ENCODE data around the gene REEP1.

Gene REEP1

GRCh38 chr2:86308356-86308755 lies 29.1 kb downstream of the REEP1 start:
- no peak for DNase-seq (ENCODE audit: low spot score)
- FAIRE-seq = no peak

DNA sequence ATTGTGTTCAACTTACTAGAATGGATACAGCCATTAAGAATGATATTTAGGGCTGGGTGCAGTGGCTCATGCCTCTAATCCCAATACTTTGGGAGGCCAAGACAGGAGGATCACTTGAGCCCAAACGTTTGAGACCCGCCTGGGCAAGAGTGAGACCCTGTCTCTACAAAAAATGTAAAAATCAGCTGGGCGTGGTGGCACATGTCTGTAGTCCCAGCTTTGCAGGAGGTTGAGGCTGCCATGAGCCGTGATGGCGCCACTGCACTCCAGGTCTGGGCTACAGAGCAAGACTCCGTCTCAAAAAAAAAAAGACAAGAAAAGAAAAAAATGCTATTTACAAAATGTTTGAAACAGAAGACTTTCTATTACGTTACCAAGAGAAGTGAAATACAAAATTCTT lies 30.0 kb downstream of the REEP1 start:
- DNase-seq (ENCODE audit: low spot score) (no peak), FAIRE-seq (no peak)

- DNase-seq (ENCODE audit: low spot score) (no peak), FAIRE-seq (no peak)
Observed at GRCh38 chr2:86305915-86306254, 31.5 kb downstream of the REEP1 start.

DNA sequence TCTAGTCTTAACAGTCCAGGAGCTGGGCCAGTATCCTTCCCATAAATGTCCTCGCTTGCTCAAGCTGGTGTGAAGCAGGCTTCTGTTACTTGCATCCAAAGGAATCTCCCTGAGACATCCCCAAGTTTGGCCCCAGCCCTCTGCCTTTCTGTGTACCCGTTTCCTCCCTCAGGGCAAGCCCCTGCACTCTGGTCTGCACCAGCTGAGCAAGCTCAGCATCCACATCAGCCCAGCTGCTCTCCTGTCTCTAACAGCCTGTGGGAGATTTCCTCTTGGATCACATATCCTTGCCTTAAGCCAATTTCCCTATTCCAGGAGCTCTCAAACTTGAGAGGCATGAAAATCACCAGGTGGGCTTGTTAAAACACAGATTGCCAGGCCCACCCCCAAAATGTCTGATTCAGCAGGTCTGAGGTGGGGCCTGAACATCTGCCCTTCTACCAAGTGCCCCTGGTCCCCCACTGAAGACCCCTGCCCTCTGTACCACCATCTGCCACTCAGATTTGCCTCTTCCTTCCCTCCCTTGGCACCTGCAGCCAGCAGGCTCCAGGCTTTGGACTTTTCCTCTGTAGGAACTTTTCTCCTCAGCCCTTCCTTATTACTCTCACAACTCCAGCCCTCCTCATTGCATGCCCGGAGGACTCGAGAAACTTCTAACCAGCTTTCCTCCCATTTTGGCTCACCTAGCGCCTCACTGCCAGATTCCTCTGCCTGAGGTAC lies 32.1 kb downstream of the REEP1 start:
- FAIRE-seq (no peak), DNase-seq (ENCODE audit: low spot score) (no peak)

DNA sequence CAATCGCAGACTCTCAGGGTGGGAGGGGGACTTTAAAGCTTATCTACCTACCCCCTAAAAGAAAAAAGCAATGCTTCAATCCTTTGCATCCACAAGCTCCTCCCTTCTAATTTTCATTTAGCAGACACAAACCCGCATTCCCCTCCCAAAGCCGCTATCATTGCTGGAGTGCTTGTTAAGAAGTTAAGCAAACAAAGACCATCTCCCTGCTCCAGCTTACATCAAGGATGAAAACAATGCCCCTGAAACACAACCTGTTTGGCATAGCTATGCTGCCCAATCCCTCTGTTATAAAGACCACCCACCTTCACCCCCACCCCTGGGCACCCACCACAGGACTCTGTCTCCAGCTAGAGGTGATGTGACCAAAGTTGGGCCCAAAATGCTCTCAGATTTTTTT lies 33.0 kb downstream of the REEP1 start:
- FAIRE-seq (no peak), DNase-seq (ENCODE audit: low spot score) (no peak)

DNA sequence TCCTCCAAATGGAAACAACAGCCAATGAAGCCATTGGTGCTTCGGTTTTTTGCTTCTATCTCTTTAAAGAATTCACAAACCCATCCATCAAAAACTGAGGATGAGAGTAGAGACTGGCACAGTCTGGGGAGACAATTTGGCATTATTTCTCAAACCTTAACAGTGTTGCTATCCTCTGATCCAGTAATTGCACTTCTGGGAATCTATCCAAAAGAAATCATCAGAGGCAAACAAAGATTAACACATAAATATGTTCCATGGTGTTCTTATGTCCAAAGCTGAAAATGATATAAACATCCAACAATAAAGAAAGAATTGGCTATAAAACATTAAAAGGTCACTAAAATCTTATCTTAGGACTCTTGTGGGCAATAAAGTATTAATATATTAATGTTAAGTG lies 35.1 kb downstream of the REEP1 start:
- DNase-seq (ENCODE audit: low spot score) (no peak), FAIRE-seq (no peak)

DNA sequence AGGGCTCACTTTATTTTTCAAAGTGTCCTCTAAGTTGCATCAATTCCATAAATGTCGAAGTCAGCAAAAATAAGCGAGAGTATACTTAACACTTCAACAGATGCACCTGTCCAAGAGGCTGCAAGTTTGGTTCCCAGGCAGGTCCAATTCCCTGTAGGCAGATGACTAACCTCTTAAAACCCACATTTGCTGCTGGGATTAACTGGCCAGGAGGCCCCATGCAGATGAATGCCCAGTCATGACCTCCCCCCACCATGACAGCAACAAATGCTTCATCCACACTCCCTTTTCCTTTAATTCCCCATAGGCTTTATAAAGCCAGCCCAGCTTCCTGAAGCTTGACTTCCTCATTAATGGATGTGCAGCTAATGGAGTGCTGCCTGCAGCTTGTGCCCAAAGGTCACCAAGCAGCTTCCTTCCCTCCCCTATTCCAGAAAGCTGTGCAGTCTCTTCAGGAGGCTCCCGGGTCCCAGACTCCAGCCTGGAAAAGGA lies 35.7 kb downstream of the REEP1 start:
- FAIRE-seq = no peak
- no peak for DNase-seq (ENCODE audit: low spot score)

GRCh38 chr2:86301009-86301408 lies 36.4 kb downstream of the REEP1 start:
- DNase-seq (ENCODE audit: low spot score) = no peak

DNA sequence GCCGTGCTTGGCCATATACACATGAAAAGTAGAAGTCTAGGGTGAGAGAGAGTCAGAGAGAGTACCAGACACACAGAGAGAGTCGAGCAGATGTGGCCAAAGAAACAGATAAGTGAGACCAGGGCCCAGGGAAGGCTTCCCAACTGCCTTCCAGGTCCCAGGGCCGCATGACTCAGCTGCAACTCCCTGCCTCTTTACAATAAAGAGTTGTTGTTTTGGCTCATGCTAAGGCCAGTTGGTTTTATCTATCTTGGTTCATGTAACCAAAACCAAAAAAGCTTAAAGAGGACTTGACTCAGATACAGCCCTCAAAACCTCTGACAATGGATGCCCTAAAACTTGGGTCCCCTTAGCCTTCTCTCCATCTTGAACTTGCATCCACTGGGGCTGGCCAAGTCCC lies 36.9 kb downstream of the REEP1 start:
- FAIRE-seq = no peak
- DNase-seq (ENCODE audit: low spot score) = no peak

More at GRCh38 chr2:86301009-86301408, 36.4 kb downstream of the REEP1 start:
- no peak for FAIRE-seq

- FAIRE-seq (no peak), DNase-seq (ENCODE audit: low spot score) (no peak)
Observed at GRCh38 chr2:86298411-86299390, 38.7 kb downstream of the REEP1 start.

- FAIRE-seq = no peak
- no peak for DNase-seq (ENCODE audit: low spot score)
Observed at GRCh38 chr2:86297382-86298147, 39.9 kb downstream of the REEP1 start.

DNA sequence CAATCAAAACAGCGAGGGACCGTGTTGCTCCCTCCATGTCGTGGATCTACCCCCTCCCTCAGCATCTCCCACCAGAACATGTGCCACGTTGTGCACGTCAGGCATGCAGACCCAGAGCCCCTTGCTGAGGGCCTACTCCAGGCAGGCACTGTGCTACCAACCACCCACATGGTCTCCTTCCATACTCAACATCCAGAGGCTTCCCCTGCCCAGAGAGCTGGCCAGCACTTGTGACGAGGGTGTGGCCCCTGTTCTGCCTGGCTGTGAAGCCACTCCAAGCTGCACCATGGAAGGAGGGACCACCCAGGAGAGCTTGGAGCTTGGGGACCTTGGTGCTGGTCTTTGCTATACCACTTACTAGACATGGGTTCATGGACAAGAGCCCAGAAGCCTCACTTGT lies 40.5 kb downstream of the REEP1 start:
- no peak for FAIRE-seq

DNA sequence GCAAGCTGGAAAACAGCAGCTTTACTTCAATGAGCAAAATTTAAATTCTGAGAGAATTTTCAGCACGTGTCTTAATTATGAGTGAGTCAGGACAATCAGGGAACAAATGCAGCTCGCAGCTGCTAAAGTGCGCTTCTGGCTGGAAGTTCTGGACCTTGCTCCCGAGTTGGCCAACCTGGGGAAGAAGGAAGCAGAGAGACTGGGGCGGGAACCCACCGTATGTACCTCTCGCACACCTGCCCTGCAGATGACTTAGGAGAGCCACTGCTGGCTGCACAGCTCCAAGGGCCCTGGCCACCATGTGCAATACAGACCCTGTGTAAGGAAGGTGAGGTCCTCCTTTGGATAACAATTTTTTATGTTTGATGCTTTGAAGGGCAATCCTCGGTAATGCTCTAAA lies 42.4 kb downstream of the REEP1 start:
- no peak for DNase-seq (ENCODE audit: low spot score)

More for the DNA sequence above, 40.5 kb downstream of the REEP1 start:
- DNase-seq (ENCODE audit: low spot score) = no peak

DNA sequence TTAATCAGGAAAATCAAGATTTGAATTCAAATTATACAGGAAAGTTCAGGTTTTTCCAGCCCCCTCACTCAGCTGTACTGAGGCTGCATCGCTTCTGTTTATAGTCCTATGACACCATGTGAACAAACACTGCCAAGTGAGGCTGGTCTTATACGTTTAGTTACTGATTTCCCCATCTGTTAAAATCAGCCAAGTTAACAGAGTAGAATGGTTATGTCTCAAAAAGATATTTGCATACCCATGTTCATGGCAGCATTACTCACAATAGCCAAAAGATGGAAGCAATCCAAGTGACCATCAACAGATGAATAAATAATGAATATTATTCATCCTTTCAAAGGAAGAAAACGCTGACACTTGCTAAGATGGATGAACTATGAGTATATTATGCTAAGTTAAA lies 43.8 kb downstream of the REEP1 start:
- FAIRE-seq (no peak), DNase-seq (ENCODE audit: low spot score) (no peak)

More for the DNA sequence above, 42.4 kb downstream of the REEP1 start:
- no peak for FAIRE-seq

- no peak for FAIRE-seq
- no peak for DNase-seq (ENCODE audit: low spot score)
Observed at GRCh38 chr2:86292571-86293515, 44.6 kb downstream of the REEP1 start.

DNA sequence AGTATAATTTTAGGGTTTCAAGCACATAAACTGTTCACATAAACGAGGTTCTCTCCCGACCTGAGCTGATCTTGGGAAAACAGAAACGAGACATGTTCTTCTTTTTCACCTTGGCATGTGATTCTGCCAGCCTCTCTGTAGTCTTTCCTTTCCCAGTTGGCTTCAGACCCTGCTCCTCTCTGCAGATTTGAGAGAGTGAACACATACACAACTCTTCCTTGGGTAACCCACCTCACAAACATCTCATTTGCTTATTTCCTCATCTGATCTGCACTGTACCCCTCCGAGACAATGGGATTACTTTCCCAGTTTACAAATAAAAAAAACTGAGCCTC lies 46.1 kb downstream of the REEP1 start:
- DNase-seq (ENCODE audit: low spot score) = no peak
- FAIRE-seq = no peak

DNA sequence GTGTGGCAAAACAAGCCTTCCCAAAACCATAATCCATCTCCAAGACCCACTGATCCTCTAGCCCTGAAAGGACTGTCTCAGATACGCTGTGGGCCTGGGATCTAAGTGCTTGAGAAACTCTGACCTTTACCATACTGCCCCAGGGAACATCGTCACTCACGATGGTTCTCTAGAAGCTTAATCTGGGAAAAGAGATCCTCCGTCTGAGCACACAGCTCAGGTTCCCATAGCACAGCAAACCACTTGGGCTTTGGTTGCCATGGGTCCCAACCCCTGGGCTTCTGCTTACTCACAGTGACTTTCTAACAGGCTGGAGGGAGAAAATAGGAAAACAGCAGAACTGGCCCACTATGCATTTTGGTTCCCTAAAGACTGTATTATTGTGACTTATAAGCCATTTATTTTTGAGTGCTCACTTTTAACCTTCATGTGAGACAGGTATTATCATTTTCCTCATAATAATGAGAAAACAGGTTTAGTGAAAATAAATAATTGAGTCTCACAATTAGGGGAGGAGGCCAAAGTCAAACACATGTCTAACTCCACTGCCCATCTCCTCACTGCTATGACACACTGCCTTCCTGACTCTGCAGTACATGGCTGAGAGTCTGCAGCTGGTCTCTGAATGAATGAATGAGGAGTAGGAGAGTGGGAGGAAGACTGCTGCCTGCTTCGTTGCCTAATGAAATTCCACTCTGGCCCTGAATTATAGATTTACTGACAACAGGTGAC lies 46.7 kb downstream of the REEP1 start:
- no peak for FAIRE-seq
- DNase-seq (ENCODE audit: low spot score) = no peak

DNA sequence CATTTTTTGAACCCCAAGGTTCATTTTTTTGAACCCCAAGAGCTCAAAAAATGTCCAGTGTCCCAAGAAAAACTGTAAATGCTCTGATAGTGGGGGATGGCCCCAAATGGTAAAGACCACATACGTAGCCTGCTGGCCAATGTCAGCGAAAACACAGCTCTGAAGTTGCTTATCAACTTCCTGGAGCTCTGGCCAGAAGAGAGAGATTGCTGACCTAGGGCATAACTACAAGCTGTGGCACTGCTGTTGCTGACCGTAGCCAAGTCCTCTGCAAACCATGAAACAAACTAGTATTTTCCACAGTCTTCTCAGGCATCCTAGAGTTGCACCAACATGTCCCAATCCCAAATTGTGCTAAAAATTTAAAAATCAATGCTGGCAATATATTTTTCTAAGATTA lies 50.9 kb downstream of the REEP1 start:
- DNase-seq (ENCODE audit: low spot score) (no peak), FAIRE-seq (no peak)

- FAIRE-seq (no peak), DNase-seq (ENCODE audit: low spot score) (no peak)
Observed at GRCh38 chr2:86285981-86286380, 51.4 kb downstream of the REEP1 start.

DNA sequence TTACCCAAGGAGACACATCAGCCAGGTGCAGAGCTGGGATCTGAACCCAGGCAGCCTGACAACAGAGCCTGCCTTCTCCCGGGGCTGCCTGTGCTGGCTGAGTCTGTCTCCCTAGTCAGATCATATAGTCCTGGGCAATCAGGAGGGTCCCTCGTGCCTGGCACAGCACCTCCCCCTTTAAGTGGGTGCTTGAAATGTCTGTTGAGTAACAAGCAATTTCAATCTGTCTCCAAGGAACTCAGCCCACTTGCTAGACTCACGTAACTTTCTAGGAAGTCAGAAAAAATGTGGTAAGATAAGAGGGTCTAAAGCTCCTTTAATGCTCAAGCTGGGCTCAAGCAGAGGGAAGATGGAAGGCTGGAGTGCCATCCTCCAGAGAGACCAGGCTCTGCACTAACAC lies 51.9 kb downstream of the REEP1 start:
- no peak for FAIRE-seq
- DNase-seq (ENCODE audit: low spot score) = no peak

Data from urothelium cell line (cell line).